Measurements from ENCODE around the gene CR1.
"Not testable (repeated sequence)": the region's sequence is repeated elsewhere in the genome, so short reads cannot be mapped to it uniquely, and the experiment has no call there.

GRCh38 chr1:207536263-207536662 is 40.3 kb downstream of the CR1 start:
- TF ChIP-seq CTCF (IDR thresholded peaks at IDR 0.05); SIN3A (IDR thresholded peaks at IDR 0.05; ENCODE audit: borderline replicate concordance, insufficient read depth, low read depth, low read length); POLR2AphosphoS5 (IDR thresholded peaks at IDR 0.05; ENCODE audit: low read depth, low read length): not testable (repeated sequence)
